ENCODE measurements around the gene CD55. TPM values are rescaled to one million over a fixed set of nuclear protein-coding genes. Genes with fewer than 3 reads are reported as not detected.

The CD55 gene
- total and polyA plus RNA-seq, 2 of the 13 experiments (the other 11 are each of a cell fraction or from before 2014, with no cell fraction given): 6.0 to 56.0 TPM

DNA sequence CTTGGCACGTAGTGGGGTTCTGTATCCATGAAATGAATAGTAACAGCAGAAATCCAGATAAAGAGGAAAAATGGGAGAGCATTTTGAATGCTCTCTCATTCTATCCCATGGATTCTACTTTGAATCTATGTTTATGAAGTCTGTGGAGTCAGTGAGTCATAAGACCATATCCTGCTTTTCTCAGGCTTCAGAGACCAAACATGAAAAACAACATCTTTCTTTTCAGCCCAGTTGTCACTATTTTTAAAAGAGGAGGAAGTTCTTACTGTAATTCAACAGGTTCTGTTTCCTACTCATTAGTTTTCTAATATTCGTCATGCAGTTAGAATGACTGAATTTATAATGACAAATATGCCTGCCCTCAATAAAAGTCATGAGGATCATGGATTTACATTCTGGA is 39.4 kb upstream of the CD55 start:
- WGBS (ENCODE audit: low lambda C conversion rate): 15% methylated on average over 2 of the region's 2 CpGs
- Histone ChIP-seq H3K27ac (ENCODE audit: extremely low read length, insufficient read depth, low read length) (no peak overlapping the region), H3K4me3 (replicated peaks in 1 of 3; ENCODE audit: insufficient read depth in 1 of 3, low read depth in 2 of 3, low read length in 3 of 3) (no peak overlapping the region), H4K20me1 (ENCODE audit: insufficient read depth, low read length) (no peaks in the 10 kb centered on the region), H3K79me2 (ENCODE audit: insufficient read depth, low read length) (no peaks in the 10 kb centered on the region), H3K27me3 (ENCODE audit: control insufficient read depth in 1 of 2, insufficient read depth in 2 of 2, low read length in 2 of 2) (no peaks in the 10 kb centered on the region), H3K4me2 (ENCODE audit: low read depth, low read length) (no peak overlapping the region), H2AFZ (ENCODE audit: low read length) (no peak overlapping the region), H3K4me1 (ENCODE audit: insufficient read depth, low read length) (peaks cover 9% of the 10 kb centered on the region; the same call in 1 of the 2 replicates), H3K36me3 (replicated peaks in 1 of 2; ENCODE audit: control insufficient read depth in 1 of 2, insufficient read depth in 2 of 2, low read length in 2 of 2) (no peaks in the 10 kb centered on the region), H3K9me3 (ENCODE audit: low read length) (no peaks in the 10 kb centered on the region), H3K9ac (ENCODE audit: insufficient read depth, low read depth, low read length) (no peak overlapping the region)
- CTCF ChIA-PET (ENCODE audit: low intra/inter-chr PET ratio, low total read pairs): no interaction called here
- BruUV-seq (replicated peaks): no TSS peak
- in situ Hi-C loops (cut with HindIII; ENCODE audit: extremely low pct_ligation_motif_present, low pct_unique_long_range_greater_than_20kb): no loop called here
- intact Hi-C loops (cut with micrococcal nuclease; ENCODE audit: unreplicated experiment): no loop called here
- ATAC-seq (no peak), DNase-seq (ENCODE audit: low spot score) (no peak), FAIRE-seq (no peak)
- POLR2A ChIA-PET: no interaction called here
- TF ChIP-seq MIER3 (CRISPR knock-in tag; IDR thresholded peaks at IDR 0.05; ENCODE audit: borderline replicate concordance): no peak
- TF ChIP-seq GATA4 (IDR thresholded peaks at IDR 0.05; ENCODE audit: borderline replicate concordance, low read depth): no peak
- TF ChIP-seq KAT7 (CRISPR knock-in tag; IDR thresholded peaks at IDR 0.05; ENCODE audit: borderline replicate concordance): no peak
- no peak for TF ChIP-seq GFI1 (CRISPR knock-in tag; IDR thresholded peaks at IDR 0.05; ENCODE audit: borderline replicate concordance)
- no peak for TF ChIP-seq AHR (CRISPR knock-in tag; IDR thresholded peaks at IDR 0.05)
- no peak for TF ChIP-seq EP300 (IDR thresholded peaks at IDR 0.05; ENCODE audit: low read depth in 2 of 2, low read length in 2 of 2)
- no peak for TF ChIP-seq EP300 (CRISPR knock-in tag; IDR thresholded peaks at IDR 0.05; ENCODE audit: borderline replicate concordance)
- no peak for TF ChIP-seq MATR3 (CRISPR knock-in tag; IDR thresholded peaks at IDR 0.05)
- TF ChIP-seq PAWR (CRISPR knock-in tag; IDR thresholded peaks at IDR 0.05; ENCODE audit: borderline replicate concordance): no peak
- TF ChIP-seq ERF (CRISPR knock-in tag; IDR thresholded peaks at IDR 0.05): no peak
- no peak for TF ChIP-seq ZNF775 (CRISPR knock-in tag; IDR thresholded peaks at IDR 0.05; ENCODE audit: borderline replicate concordance)
- no peak for TF ChIP-seq ASH2L (IDR thresholded peaks at IDR 0.05; ENCODE audit: insufficient read length, low read depth, low read length)
- TF ChIP-seq ZNF572 (CRISPR knock-in tag; IDR thresholded peaks at IDR 0.05): no peak
- TF ChIP-seq BRD4 (CRISPR knock-in tag; IDR thresholded peaks at IDR 0.05): no peak
- no peak for TF ChIP-seq HNRNPUL1 (IDR thresholded peaks at IDR 0.05; ENCODE audit: low read depth, low read length)
- TF ChIP-seq GLI4 (CRISPR knock-in tag; IDR thresholded peaks at IDR 0.05; ENCODE audit: borderline replicate concordance): no peak
- TF ChIP-seq, protein P1, sequence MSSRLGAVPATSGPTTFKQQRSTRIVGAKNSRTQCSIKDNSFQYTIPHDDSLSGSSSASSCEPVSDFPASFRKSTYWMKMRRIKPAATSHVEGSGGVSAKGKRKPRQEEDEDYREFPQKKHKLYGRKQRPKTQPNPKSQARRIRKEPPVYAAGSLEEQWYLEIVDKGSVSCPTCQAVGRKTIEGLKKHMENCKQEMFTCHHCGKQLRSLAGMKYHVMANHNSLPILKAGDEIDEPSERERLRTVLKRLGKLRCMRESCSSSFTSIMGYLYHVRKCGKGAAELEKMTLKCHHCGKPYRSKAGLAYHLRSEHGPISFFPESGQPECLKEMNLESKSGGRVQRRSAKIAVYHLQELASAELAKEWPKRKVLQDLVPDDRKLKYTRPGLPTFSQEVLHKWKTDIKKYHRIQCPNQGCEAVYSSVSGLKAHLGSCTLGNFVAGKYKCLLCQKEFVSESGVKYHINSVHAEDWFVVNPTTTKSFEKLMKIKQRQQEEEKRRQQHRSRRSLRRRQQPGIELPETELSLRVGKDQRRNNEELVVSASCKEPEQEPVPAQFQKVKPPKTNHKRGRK (CRISPR knock-in tag; IDR thresholded peaks at IDR 0.05): no peak
- TF ChIP-seq, protein P2, sequence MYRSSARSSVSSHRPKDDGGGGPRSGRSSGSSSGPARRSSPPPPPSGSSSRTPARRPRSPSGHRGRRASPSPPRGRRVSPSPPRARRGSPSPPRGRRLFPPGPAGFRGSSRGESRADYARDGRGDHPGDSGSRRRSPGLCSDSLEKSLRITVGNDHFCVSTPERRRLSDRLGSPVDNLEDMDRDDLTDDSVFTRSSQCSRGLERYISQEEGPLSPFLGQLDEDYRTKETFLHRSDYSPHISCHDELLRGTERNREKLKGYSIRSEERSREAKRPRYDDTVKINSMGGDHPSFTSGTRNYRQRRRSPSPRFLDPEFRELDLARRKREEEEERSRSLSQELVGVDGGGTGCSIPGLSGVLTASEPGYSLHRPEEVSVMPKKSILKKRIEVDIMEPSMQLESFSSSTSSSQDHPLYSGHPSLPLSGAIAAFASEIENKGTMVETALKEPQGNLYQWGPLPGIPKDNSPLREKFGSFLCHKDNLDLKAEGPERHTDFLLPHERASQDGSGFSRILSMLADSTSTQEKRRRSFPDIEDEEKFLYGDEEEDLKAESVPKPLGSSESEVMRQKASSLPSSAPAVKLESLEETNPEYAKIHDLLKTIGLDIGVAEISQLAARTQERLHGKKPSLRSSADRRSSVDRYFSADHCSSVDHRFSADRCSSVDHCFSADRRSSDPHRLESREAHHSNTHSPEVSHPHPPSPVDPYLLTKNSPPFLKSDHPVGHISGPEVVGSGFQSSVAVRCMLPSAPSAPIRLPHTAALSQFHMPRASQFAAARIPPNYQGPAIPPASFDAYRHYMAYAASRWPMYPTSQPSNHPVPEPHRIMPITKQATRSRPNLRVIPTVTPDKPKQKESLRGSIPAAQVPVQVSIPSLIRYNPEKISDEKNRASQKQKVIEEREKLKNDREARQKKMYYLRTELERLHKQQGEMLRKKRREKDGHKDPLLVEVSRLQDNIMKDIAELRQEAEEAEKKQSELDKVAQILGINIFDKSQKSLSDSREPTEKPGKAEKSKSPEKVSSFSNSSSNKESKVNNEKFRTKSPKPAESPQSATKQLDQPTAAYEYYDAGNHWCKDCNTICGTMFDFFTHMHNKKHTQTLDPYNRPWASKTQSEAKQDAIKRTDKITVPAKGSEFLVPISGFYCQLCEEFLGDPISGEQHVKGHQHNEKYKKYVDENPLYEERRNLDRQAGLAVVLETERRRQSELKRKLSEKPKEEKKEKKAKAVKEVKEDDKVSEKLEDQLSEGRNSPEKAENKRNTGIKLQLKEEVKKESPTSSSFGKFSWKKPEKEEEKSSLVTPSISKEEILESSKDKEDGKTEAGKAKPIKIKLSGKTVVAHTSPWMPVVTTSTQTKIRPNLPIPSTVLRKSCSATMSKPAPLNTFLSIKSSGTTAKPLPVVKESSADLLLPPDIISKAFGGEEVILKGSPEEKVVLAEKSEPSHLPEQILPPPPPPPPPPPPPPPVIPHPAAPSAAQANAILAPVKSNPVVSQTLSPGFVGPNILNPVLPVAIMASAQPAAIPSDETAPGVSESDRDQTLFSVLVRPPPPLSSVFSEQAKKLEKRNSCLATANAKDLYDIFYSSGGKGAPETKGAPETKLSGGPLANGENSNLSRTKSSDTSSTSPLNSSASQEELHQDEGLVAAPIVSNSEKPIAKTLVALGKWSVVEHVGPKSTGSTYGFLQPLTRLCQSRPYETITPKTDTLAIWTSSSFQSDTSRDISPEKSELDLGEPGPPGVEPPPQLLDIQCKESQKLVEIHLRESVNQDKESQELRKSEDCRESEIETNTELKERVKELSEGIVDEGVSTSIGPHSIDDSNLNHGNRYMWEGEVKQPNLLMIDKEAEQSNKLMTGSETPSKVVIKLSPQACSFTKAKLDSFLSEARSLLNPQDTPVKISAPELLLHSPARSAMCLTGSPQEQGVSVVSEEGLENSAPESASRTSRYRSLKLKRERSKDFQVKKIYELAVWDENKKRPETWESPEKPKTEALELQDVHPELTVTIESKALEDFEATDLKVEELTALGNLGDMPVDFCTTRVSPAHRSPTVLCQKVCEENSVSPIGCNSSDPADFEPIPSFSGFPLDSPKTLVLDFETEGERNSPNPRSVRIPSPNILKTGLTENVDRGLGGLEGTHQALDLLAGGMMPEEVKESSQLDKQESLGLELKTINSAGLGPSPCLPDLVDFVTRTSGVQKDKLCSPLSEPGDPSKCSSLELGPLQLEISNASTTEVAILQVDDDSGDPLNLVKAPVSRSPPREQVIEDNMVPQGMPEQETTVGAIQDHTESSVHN (CRISPR knock-in tag; IDR thresholded peaks at IDR 0.05): no peak
